Mucosa of descending colon (tissue), 3 donors: ENCODE data around the gene MDFIC2. TPM values are rescaled to one million over a fixed set of nuclear protein-coding genes. Genes with fewer than 3 reads are reported as not detected.
"Not testable (repeated sequence)": the region's sequence is repeated elsewhere in the genome, so short reads cannot be mapped to it uniquely, and the experiment has no call there.

ENCODE experiments used
- ATAC-seq: fragments of 200-7000 bp; cut with Tn5 transposase; one replicate; pipeline ENCODE4 v1.9.1; 2020; ENCODE audit warnings: mild to moderate bottlenecking, moderate library complexity
- DNase-seq, 3 donors: peaks; one replicate each; pipeline ENCODE4 v3.0.0-alpha.2; 2020
- H3K36me3 ChIP-seq: fragments of 200-600 bp; one replicate; pipeline ENCODE4 v1.8.0; 2021; ENCODE audit warnings: low read depth, mild to moderate bottlenecking
- H3K4me1 ChIP-seq: fragments of 200-600 bp; one replicate; pipeline ENCODE4 v1.8.0; 2021; ENCODE audit warnings: low read depth, mild to moderate bottlenecking
- H3K4me3 ChIP-seq: fragments of 200-600 bp; one replicate; pipeline ENCODE4 v1.8.0; 2021; ENCODE audit warnings: mild to moderate bottlenecking
- H3K9me3 ChIP-seq: fragments of 200-600 bp; one replicate; pipeline ENCODE4 v1.8.0; 2021; ENCODE audit warnings: mild to moderate bottlenecking
- CTCF ChIP-seq: fragments of 200-600 bp; IDR thresholded peaks from one replicate; pipeline ENCODE4 v1.8.0; 2022; ENCODE audit warnings: antibody characterized with exemption, mild to moderate bottlenecking
- intact Hi-C, 2 donors: fragments of 100-400 bp; cut with DNase I in 1 of 2; cut with micrococcal nuclease in 1 of 2; formaldehyde crosslinking; loops; one replicate each; pipeline versions ENCODE4 v1.11.0 to v1.11.1; 2022; cut with DNase I, micrococcal nuclease
- total RNA-seq, 3 donors: library from RNA; stranded (reverse); fragmentation: NEBNext Ultra II Directional in 2 of 3; extraction: Animal tissue kit (Norgen Biotek cat#: 25700) in 2 of 3; gene quantifications; one replicate each; pipeline versions ENCODE4 v1.2.1 to v1.2.4, GENCODE V29; 2021 to 2023
- donor health status: DM: no; HTN: no; CAD: no; lungs with moderate emphysema.
- donor health status: DM: no; HTN: no; CAD: no.
- donor health status: DM: no; HTN: yes; CAD: no.

The MDFIC2 gene
- total RNA-seq, 3 donors from 2014 or later, result not detected

- Histone ChIP-seq H3K9me3 (no peaks in the 10 kb centered on the region), H3K36me3 (no peaks in the 10 kb centered on the region), H3K4me3 (no peak overlapping the region), H3K4me1 (no peaks in the 10 kb centered on the region)
- no peak for ATAC-seq
- TF ChIP-seq CTCF, result no peak
- intact Hi-C loops, result no loop called here
- DNase-seq, result no peak
Observed at GRCh38 chr3:70231266-70231701, 81.2 kb downstream of the MDFIC2 start.

- DNase-seq (no peak), ATAC-seq (no peak)
- Histone ChIP-seq H3K4me3 (no peak overlapping the region), H3K9me3 (no peaks in the 10 kb centered on the region), H3K4me1 (no peaks in the 10 kb centered on the region), H3K36me3 (no peaks in the 10 kb centered on the region)
- intact Hi-C loops, result no loop called here
- no peak for TF ChIP-seq CTCF
Observed at GRCh38 chr3:70227437-70227836, 85.0 kb downstream of the MDFIC2 start.

- ATAC-seq, result no peak
- H3K36me3 ChIP-seq, result no peaks in the 10 kb centered on the region
- H3K4me3 ChIP-seq, result no peak overlapping the region
- TF ChIP-seq CTCF, result no peak
- no peak for DNase-seq
- no peaks in the 10 kb centered on the region for H3K9me3 ChIP-seq
- no peaks in the 10 kb centered on the region for H3K4me1 ChIP-seq
- intact Hi-C loops, result no loop called here
Observed at GRCh38 chr3:70225146-70225545, 87.3 kb downstream of the MDFIC2 start.

- Histone ChIP-seq H3K4me3 (no peak overlapping the region), H3K9me3 (no peaks in the 10 kb centered on the region), H3K4me1 (no peaks in the 10 kb centered on the region), H3K36me3 (no peaks in the 10 kb centered on the region)
- no peak for TF ChIP-seq CTCF
- intact Hi-C loops, result no loop called here
- no peak for DNase-seq
- ATAC-seq, result no peak
Observed at GRCh38 chr3:70224337-70224736, 88.1 kb downstream of the MDFIC2 start.

DNA sequence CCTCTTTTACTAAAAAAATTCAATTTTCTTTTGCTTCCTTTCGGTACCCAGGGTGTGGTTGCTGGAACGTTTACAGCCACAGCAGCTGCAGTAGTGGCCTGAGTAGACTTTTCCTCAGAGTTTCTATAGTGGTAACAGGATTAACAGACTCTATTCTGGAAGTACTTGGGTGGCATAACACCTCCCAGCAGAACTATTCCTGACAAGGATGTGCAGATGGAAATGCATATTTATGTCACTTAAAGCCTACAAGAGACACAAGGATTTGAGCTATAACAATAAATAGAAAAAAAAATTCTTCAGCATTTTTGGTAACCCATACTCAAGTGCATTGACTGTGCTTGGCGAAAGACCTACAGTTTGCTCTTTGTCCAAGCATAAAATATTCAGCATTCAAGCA is 94.0 kb downstream of the MDFIC2 start:
- H3K9me3 ChIP-seq, result no peaks in the 10 kb centered on the region
- no peaks in the 10 kb centered on the region for H3K4me1 ChIP-seq
- DNase-seq, result no peak
- H3K4me3 ChIP-seq, result no peak overlapping the region
- intact Hi-C loops, result no loop called here
- no peak for ATAC-seq
- no peak for TF ChIP-seq CTCF
- H3K36me3 ChIP-seq, result no peaks in the 10 kb centered on the region

DNA sequence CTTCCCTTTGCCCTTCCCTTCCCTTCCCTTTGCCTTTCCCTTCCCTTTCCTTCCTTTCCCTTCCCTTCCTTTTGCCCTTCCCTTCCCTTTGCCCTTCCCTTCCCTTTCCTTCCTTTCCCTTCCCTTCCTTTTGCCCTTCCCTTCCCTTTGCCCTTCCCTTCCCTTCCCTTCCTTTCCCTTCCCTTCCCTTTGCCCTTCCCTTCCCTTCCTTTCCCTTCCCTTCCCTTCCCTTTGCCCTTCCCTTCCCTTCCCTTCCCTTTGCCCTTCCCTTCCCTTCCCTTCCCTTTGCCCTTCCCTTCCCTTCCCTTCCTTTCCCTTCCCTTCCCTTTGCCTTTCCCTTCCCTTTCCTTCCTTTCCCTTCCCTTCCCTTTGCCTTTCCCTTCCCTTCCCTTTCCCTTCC is 101.2 kb downstream of the MDFIC2 start:
- DNase-seq, ATAC-seq, H3K9me3 ChIP-seq, H3K36me3 ChIP-seq, intact Hi-C loops, H3K4me3 ChIP-seq, H3K4me1 ChIP-seq: not testable (repeated sequence)
